COLO668 (cell line): Measurements from ENCODE around the gene PTPN12.

Experiments
- DNase-seq: peaks from one replicate; lab custom pipeline; 2025; ENCODE audit not compliant: unreplicated experiment; lab: John Stamatoyannopoulos, UW

The PTPN12 gene

GRCh38 chr7:77657427-77658224, 120.5 kb downstream of the PTPN12 start:
- DNase-seq: peak; percentile 10

- DNase-seq: no peak
Measured at GRCh38 chr7:77658928-77659327, 121.8 kb downstream of the PTPN12 start.

GRCh38 chr7:77661816-77662215, 124.7 kb downstream of the PTPN12 start:
- no peak for DNase-seq

- no peak for DNase-seq
Measured at GRCh38 chr7:77662869-77663268, 125.8 kb downstream of the PTPN12 start.

GRCh38 chr7:77664715-77665114, 127.6 kb downstream of the PTPN12 start:
- no peak for DNase-seq

GRCh38 chr7:77665161-77665560, 128.1 kb downstream of the PTPN12 start:
- DNase-seq: no peak

GRCh38 chr7:77667459-77668086, 130.5 kb downstream of the PTPN12 start:
- DNase-seq: no peak

GRCh38 chr7:77674878-77675277, 137.8 kb downstream of the PTPN12 start:
- DNase-seq: no peak

GRCh38 chr7:77679608-77680007, 142.5 kb downstream of the PTPN12 start:
- no peak for DNase-seq

GRCh38 chr7:77680266-77680665, 143.2 kb downstream of the PTPN12 start:
- DNase-seq: no peak

- DNase-seq: no peak
Measured at GRCh38 chr7:77684030-77684429, 146.9 kb downstream of the PTPN12 start.

- peak; percentile 12 for DNase-seq
Measured at GRCh38 chr7:77685233-77685632, 148.1 kb downstream of the PTPN12 start.

- DNase-seq: no peak
Measured at GRCh38 chr7:77687100-77687746, 150.1 kb downstream of the PTPN12 start.

GRCh38 chr7:77687747-77688144, 150.7 kb downstream of the PTPN12 start:
- DNase-seq: no peak
